ENCODE results near the gene JAK1.

- no peak for TF ChIP-seq CTCF (IDR thresholded peaks at IDR 0.05)
- TF ChIP-seq POLR2A (IDR thresholded peaks at IDR 0.05), result no peak
These were observed 10.0 kb upstream of the JAK1 start for GRCh38 chr1:64976361-64976760.
